Coronary artery (tissue), 2 donors: ENCODE data around the gene TAOK1.
A peak's percentile ranks its signal among the peaks of the same experiment; 100 is the strongest.

ENCODE experiments used
- DNase-seq: peaks from one replicate; pipeline ENCODE4 v3.0.0-alpha.2; 2017; ENCODE audit warnings: low spot score
- H3K27ac ChIP-seq, 2 donors: fragments of 200-600 bp; sonication (generic); one replicate each; pipeline ENCODE4 v1.5.1; 2016 to 2019
- H3K4me3 ChIP-seq: fragments of 200-600 bp; sonication (generic); 2 replicates; pipeline ENCODE4 v1.5.1; 2016; ENCODE audit warnings: mild to moderate bottlenecking, moderate library complexity
- CTCF ChIP-seq: fragments of 200-600 bp; sonication (generic); IDR thresholded peaks from one replicate; pipeline ENCODE4 v1.5.1; 2019; ENCODE audit warnings: antibody characterized with exemption

Gene TAOK1

DNA sequence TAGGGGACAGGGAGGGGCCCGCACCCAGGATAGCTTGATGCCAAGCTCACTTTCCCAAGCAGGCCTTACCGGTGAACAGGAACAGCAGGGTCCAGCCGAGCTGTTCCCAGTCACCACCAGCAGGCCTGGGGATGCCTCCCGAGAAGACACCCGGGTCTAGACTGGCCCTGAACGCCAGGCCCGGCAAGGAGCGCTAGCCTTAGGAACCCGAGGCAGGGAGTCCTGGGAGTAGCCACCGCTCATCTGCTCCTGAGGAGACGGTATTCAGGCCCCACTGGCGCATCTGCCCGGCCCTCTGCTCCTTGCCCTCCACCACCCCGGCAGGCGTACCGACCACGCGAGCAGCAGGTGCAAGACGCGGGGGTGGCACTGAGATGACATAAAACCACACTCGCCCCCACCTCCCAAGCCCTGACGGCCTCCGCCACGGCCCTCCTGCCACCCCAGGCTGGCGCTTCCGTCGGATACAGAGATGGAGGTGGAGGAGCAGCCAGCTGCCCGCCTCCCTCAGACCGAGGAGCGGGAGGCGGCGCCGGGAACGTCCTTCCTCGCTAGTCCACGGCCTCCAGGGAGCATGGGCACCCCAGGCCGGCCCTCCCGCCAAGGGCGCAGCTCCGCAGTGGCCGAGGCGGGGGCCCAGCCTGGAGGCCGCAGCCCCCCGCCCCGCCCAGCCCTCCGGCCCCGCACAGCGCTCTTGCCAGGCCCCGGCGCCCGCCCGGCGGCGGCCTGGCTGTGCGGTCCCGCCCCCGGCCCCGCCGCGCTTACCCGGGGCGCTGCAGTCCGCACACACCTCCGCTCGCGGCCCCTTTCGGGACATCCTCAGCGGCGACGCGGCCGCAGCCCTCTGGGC is 198.6 kb downstream of the TAOK1 start:
- TF ChIP-seq CTCF, result no peak

DNA sequence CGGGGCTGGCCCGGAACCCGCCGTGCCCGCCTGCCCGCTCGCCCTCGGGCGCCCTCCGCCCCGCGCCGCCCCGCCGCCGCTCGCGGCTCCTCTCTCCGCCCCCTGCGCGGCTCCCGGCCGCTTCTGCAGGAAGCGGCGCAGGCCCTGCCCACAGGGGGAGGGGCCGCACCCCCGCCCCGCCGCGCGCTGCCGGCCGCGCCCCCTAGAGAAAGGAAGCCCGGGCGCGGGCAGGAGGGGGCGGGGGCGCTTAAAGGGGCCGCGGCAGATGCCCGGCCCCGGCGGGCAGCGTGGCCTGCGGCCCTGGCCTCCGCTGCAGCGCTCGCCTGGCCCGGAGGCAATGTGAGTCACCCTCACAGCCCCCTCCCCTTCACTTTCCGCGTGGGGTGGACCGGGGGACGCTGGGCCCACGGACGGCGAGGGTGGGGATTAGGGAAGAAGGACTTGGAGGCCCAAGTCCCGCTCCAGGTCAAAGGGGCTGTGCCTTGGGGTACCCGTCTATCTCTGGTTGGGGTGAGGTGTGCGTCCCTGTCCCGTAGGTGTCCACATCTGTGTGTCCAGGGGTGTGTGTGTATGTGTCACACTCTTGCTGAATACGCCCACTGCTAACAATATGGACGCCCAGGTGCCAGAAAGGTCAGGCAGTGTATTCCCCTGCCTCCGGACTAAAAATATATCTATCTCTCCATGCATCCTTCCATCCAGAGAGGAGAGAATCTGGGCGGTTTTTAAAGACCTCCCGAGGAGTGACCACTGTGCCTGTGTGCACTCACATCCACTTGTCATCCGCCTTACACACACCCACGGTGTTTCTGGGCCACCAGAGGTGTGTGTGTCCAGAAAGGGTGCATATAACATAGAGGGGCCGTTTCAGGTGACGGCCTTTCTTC is 199.6 kb downstream of the TAOK1 start, which contains the start of gene GIT1:
Gene GIT1 (minus strand): TSS at position 125 of the 887 bp plus-strand sequence. CDS start 270 bp downstream, outside the sequence.
- H3K27ac ChIP-seq, result peak within 1 kb of the TSS; percentile 74 to 96
- H3K4me3 ChIP-seq, result peak within 1 kb of the TSS; percentile 99
- TF ChIP-seq CTCF, result no peak
- no peak for DNase-seq

More for the DNA sequence above, 198.6 kb downstream of the TAOK1 start:
- peak overlapping the region; percentile 74 to 96 for H3K27ac ChIP-seq
- H3K4me3 ChIP-seq, result peak overlapping the region; percentile 99
- no peak for DNase-seq

DNA sequence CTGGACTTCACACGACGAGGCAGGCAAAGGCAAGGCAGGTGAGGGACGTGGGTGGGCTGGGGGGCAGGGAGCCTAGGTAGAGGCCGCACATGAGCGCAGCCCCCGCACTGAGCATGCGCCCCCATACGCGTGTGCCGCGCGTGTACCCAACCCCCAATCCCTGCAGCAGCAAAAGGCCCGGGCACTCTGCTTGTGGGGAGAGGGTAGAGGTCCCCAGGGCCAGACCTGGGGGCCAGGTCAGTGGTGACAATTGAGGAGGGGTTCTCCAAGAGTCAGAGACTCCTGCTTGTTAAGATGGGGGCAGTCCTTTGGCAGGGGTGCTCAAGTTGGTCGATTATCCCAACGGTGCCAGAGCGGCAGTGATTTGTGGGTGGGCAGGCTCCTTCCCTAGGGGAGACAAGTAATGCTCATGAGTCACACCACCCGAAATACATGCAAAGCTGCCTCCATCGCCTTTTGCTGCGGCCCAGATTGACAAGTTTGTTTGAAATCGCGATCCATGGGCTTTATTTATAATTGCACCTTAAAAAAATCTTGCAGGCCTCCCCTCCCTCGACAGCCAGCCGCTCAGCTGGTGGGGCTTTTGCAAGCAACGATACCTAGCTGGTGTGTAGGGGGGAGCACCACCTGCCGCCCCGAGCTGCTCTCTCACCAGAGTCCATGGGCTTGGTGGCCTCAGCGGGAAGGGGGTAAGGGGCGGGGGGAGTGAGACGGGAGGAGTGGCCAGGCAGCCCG is 200.4 kb downstream of the TAOK1 start:
- DNase-seq, result no peak
- TF ChIP-seq CTCF, result no peak
- peak overlapping the region; percentile 99 for H3K4me3 ChIP-seq
- peak overlapping the region; percentile 71 to 96 for H3K27ac ChIP-seq

DNA sequence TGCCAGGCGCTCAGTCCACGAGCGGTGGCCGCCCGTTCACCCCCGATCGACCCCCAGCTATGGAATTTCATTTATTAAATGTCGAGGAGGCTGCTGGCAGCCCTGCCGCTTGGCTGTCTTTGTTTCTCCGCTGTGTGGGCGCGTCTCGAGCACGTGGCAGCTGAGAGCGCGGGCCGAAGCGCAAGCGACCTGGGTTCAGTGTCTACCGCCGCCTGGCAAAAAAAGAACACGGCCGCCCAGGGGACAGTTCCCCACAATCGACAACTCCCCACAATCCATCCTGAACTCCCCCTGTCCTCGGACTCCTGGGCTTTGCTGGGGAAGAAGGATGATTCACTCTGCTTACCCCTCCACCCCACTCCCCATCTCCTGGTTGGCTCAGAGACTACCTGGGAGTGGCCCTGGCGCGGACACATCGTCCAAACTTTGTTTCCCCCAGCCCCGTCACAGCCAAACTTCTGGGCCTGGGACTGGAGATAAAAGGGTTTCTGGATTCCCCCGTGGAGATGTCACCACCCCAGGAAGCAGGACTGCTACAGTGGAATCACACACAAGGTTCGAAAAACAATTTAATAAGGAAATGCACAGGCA is 201.1 kb downstream of the TAOK1 start:
- no peak for DNase-seq
- peak overlapping the region; percentile 99 for H3K4me3 ChIP-seq
- H3K27ac ChIP-seq, result peak overlapping the region; percentile 71 to 96
- no peak for TF ChIP-seq CTCF

- Histone ChIP-seq H3K27ac (peak overlapping the region; percentile 71 to 96), H3K4me3 (peak overlapping the region; percentile 99)
- DNase-seq, result peak; percentile 91
- peak; percentile 92 for TF ChIP-seq CTCF
Measured at GRCh38 chr17:29591737-29592608, 201.8 kb downstream of the TAOK1 start.
